Colonic mucosa (tissue), 4 donors: ENCODE measurements around the gene GNPDA1. TPM values are rescaled to one million over a fixed set of nuclear protein-coding genes. Genes with fewer than 3 reads are reported as not detected.

Experiments
- DNase-seq: peaks from one replicate; pipeline ENCODE4 v3.0.0-alpha.2; 2020
- H3K27ac ChIP-seq: fragments of 200-600 bp; one replicate; pipeline ENCODE4 v1.8.0; 2021
- H3K27me3 ChIP-seq: fragments of 200-600 bp; one replicate; pipeline ENCODE4 v1.8.0; 2021
- H3K36me3 ChIP-seq: fragments of 200-600 bp; one replicate; pipeline ENCODE4 v1.8.0; 2021
- H3K4me1 ChIP-seq: fragments of 200-600 bp; one replicate; pipeline ENCODE4 v1.8.0; 2021; ENCODE audit warnings: mild to moderate bottlenecking
- H3K4me3 ChIP-seq: fragments of 200-600 bp; one replicate; pipeline ENCODE4 v1.8.0; 2021
- H3K9ac ChIP-seq, 2 donors: one replicate each; pipeline ENCODE4 v1.7.0; 2013; ENCODE audit warnings: control low read depth in 2 of 2, low read depth in 2 of 2, low read length in 2 of 2
- H3K9me3 ChIP-seq: fragments of 200-600 bp; one replicate; pipeline ENCODE4 v1.8.0; 2021
- CTCF ChIP-seq: fragments of 200-600 bp; IDR thresholded peaks from one replicate; pipeline ENCODE4 v1.8.0; 2022; ENCODE audit warnings: antibody characterized with exemption, mild to moderate bottlenecking
- intact Hi-C: fragments of 100-400 bp; cut with DNase I; formaldehyde crosslinking; loops from one replicate; pipeline ENCODE4 v1.14.1; 2022
- total RNA-seq, 2 donors: library from RNA; stranded (reverse); fragmentation: NEBNext Ultra II Directional in 1 of 2; extraction: Animal tissue kit (Norgen Biotek cat#: 25700) in 1 of 2; gene quantifications; one replicate each; pipeline ENCODE4 v1.2.1, GENCODE V29; 2021
- donor health status: healthy.
- donor health status: DM: no; HTN: no; CAD: no.
- donor health status: DM: no; HTN: no; CAD: no.

GNPDA1 gene
- total RNA-seq, 2 donors from 2014 or later = 15.5 to 19.6 TPM

- no peak overlapping the region for H3K9ac ChIP-seq
- intact Hi-C loops = no loop called here
- H3K27ac ChIP-seq = no peak overlapping the region
- peaks cover 4% of the 10 kb centered on the region for H3K36me3 ChIP-seq
- H3K9me3 ChIP-seq = no peaks in the 10 kb centered on the region
- no peaks in the 10 kb centered on the region for H3K27me3 ChIP-seq
- H3K4me1 ChIP-seq = no peaks in the 10 kb centered on the region
- no peak for DNase-seq
- no peak overlapping the region for H3K4me3 ChIP-seq
- no peak for TF ChIP-seq CTCF
Observed at GRCh38 chr5:142006363-142007236, 6.2 kb downstream of the GNPDA1 start.

- intact Hi-C loops = no loop called here
- no peak overlapping the region for H3K4me3 ChIP-seq
- H3K27me3 ChIP-seq = no peaks in the 10 kb centered on the region
- no peak for TF ChIP-seq CTCF
- peaks cover 5% of the 10 kb centered on the region for H3K36me3 ChIP-seq
- no peaks in the 10 kb centered on the region for H3K4me1 ChIP-seq
- DNase-seq = no peak
- H3K27ac ChIP-seq = no peak overlapping the region
- no peak overlapping the region for H3K9ac ChIP-seq
- no peaks in the 10 kb centered on the region for H3K9me3 ChIP-seq
Observed at GRCh38 chr5:142003266-142003800, 9.5 kb downstream of the GNPDA1 start.

GRCh38 chr5:142000704-142001484 is 11.9 kb downstream of the GNPDA1 start:
- H3K4me1 ChIP-seq = no peaks in the 10 kb centered on the region
- H3K4me3 ChIP-seq = no peak overlapping the region
- no peak overlapping the region for H3K27ac ChIP-seq
- H3K9ac ChIP-seq = no peak overlapping the region
- TF ChIP-seq CTCF = no peak
- DNase-seq = no peak
- H3K36me3 ChIP-seq = peaks cover 5% of the 10 kb centered on the region
- H3K27me3 ChIP-seq = no peaks in the 10 kb centered on the region
- intact Hi-C loops = no loop called here
- H3K9me3 ChIP-seq = no peaks in the 10 kb centered on the region

GRCh38 chr5:142000173-142000572 is 12.7 kb downstream of the GNPDA1 start:
- Histone ChIP-seq H3K4me1 (no peaks in the 10 kb centered on the region), H3K9ac (no peak overlapping the region), H3K27ac (no peak overlapping the region), H3K9me3 (no peaks in the 10 kb centered on the region), H3K36me3 (peaks cover 5% of the 10 kb centered on the region), H3K27me3 (no peaks in the 10 kb centered on the region), H3K4me3 (no peak overlapping the region)
- DNase-seq = no peak
- intact Hi-C loops = no loop called here
- TF ChIP-seq CTCF = no peak

- Histone ChIP-seq H3K27me3 (no peaks in the 10 kb centered on the region), H3K9me3 (no peaks in the 10 kb centered on the region), H3K4me1 (no peaks in the 10 kb centered on the region), H3K36me3 (peaks cover 9% of the 10 kb centered on the region), H3K27ac (no peak overlapping the region), H3K9ac (no peak overlapping the region), H3K4me3 (no peak overlapping the region)
- intact Hi-C loops = no loop called here
- TF ChIP-seq CTCF = no peak
- DNase-seq = no peak
Observed at GRCh38 chr5:141997358-141997960, 15.4 kb downstream of the GNPDA1 start.
